CD14-positive monocyte (primary cell): Measurements from ENCODE around the gene RSRC1. TPM values are rescaled to one million over a fixed set of nuclear protein-coding genes. Genes with fewer than 3 reads are reported as not detected.
"Not testable (repeated sequence)": the region's sequence is repeated elsewhere in the genome, so short reads cannot be mapped to it uniquely, and the experiment has no call there.

Experiments used
- DNase-seq, 3 donors: peaks; one replicate each; pipeline ENCODE4 v3.0.0-alpha.2; 2011 to 2022
- H2AFZ ChIP-seq: 2 replicates; pipeline ENCODE4 v1.6.0; 2012; ENCODE audit warnings: mild to moderate bottlenecking, low read depth, low read length, inconsistent platforms; ENCODE audit not compliant: insufficient read depth, poor library complexity, severe bottlenecking
- H3K27ac ChIP-seq, 2 donors: 1 replicate in 1 of 2; 2 replicates in 1 of 2; pipeline ENCODE4 v1.5.1; 2012 to 2013; ENCODE audit warnings: low read length in 2 of 2, control low read depth in 1 of 2, inconsistent platforms in 1 of 2, low read depth in 1 of 2, mild to moderate bottlenecking in 1 of 2
- H3K27me3 ChIP-seq, 2 donors: one replicate each; pipeline versions ENCODE4 v1.6.0 to v1.6.1; 2011 to 2013; ENCODE audit warnings: low read length in 2 of 2; ENCODE audit not compliant: control insufficient read depth in 2 of 2, insufficient read depth in 2 of 2
- H3K36me3 ChIP-seq, 2 donors: replicated peaks in 1 of 2; 1 replicate in 1 of 2; 2 replicates in 1 of 2; pipeline versions ENCODE4 v1.5.1 to v1.6.1; 2012 to 2013; ENCODE audit warnings: low read length in 2 of 2, control low read depth in 1 of 2, inconsistent platforms in 1 of 2, mild to moderate bottlenecking in 1 of 2; ENCODE audit not compliant: insufficient read depth in 2 of 2, control insufficient read depth in 1 of 2
- H3K4me1 ChIP-seq, 2 donors: 1 replicate in 1 of 2; 2 replicates in 1 of 2; pipeline versions ENCODE4 v1.5.1 to v1.6.1; 2012 to 2013; ENCODE audit warnings: low read length in 2 of 2, control low read depth in 1 of 2, inconsistent platforms in 1 of 2, mild to moderate bottlenecking in 1 of 2, moderate library complexity in 1 of 2; ENCODE audit not compliant: insufficient read depth in 2 of 2, control insufficient read depth in 1 of 2
- H3K4me2 ChIP-seq: replicated peaks from 2 replicates; pipeline ENCODE3; 2012; ENCODE audit warnings: low read length, moderate library complexity, mild to moderate bottlenecking; ENCODE audit not compliant: poor library complexity, severe bottlenecking; ENCODE audit errors: extremely low read depth
- H3K4me3 ChIP-seq, 3 experiments: fragments of 200-600 bp in 1 of 3; sonication (generic) in 1 of 3; replicated peaks in 1 of 3; 1 replicate in 2 of 3; 2 replicates in 1 of 3; pipeline ENCODE4 v1.5.1; 2011 to 2013; ENCODE audit warnings: low read length in 3 of 3, mild to moderate bottlenecking in 3 of 3, control low read depth in 2 of 3, low read depth in 2 of 3, inconsistent platforms in 1 of 3, moderate library complexity in 1 of 3
- H3K79me2 ChIP-seq: 2 replicates; pipeline ENCODE4 v1.6.0; 2012; ENCODE audit warnings: mild to moderate bottlenecking, control low read depth, inconsistent platforms, low read length, moderate library complexity; ENCODE audit not compliant: insufficient read depth
- H3K9ac ChIP-seq: 2 replicates; pipeline ENCODE4 v1.6.0; 2017; ENCODE audit warnings: low read length, mild to moderate bottlenecking; ENCODE audit not compliant: insufficient read depth, poor library complexity, severe bottlenecking
- H3K9me3 ChIP-seq, 2 donors: replicated peaks in 1 of 2; 1 replicate in 1 of 2; 2 replicates in 1 of 2; pipeline versions ENCODE4 v1.5.1 to v1.6.1; 2012 to 2013; ENCODE audit warnings: low read length in 2 of 2, control low read depth in 1 of 2; ENCODE audit not compliant: control insufficient read depth in 1 of 2, insufficient read depth in 1 of 2
- H4K20me1 ChIP-seq: 2 replicates; pipeline ENCODE4 v1.6.0; 2012; ENCODE audit warnings: mild to moderate bottlenecking, low read length, control low read depth, moderate library complexity; ENCODE audit not compliant: insufficient read depth
- H3K27ac Mint-ChIP-seq, 7 donors: one replicate each; pipeline ENCODE4 v1.8.0; 2020; ENCODE audit warnings: mild to moderate bottlenecking in 7 of 7, mixed read lengths in 7 of 7, moderate library complexity in 6 of 7, inconsistent platforms in 2 of 7
- H3K27me3 Mint-ChIP-seq, 3 donors: one replicate each; pipeline ENCODE4 v1.8.0; 2021 to 2022; ENCODE audit warnings: low read depth in 3 of 3, mild to moderate bottlenecking in 3 of 3, mixed read lengths in 3 of 3, moderate library complexity in 3 of 3, inconsistent platforms in 1 of 3
- H3K36me3 Mint-ChIP-seq, 2 donors: one replicate each; pipeline ENCODE4 v1.8.0; 2020; ENCODE audit warnings: mixed read lengths in 2 of 2, inconsistent platforms in 1 of 2, mild to moderate bottlenecking in 1 of 2
- H3K4me1 Mint-ChIP-seq: one replicate; pipeline ENCODE4 v1.8.0; 2020; ENCODE audit warnings: mild to moderate bottlenecking, mixed read lengths
- H3K4me3 Mint-ChIP-seq, 2 donors: one replicate each; pipeline ENCODE4 v1.8.0; 2020; ENCODE audit warnings: mild to moderate bottlenecking in 2 of 2, mixed read lengths in 2 of 2, moderate library complexity in 1 of 2
- H3K9me3 Mint-ChIP-seq, 7 donors: one replicate each; pipeline ENCODE4 v1.8.0; 2020 to 2022; ENCODE audit warnings: mixed read lengths in 7 of 7, mild to moderate bottlenecking in 6 of 7, moderate library complexity in 6 of 7, inconsistent platforms in 2 of 7
- CTCF ChIP-seq: fragments of 200-600 bp; IDR thresholded peaks from one replicate; pipeline ENCODE4 v1.8.0; 2022; ENCODE audit warnings: antibody characterized with exemption, mild to moderate bottlenecking
- WGBS: methylation state at CpG from one replicate; pipeline ENCODE4 v1.1.5; 2013; ENCODE audit warnings: missing lambda C conversion rate; ENCODE audit not compliant: insufficient coverage; 5-methylcytosine and 5-hydroxymethylcytosine counted together
- intact Hi-C, 2 donors: fragments of 100-400 bp; cut with micrococcal nuclease; formaldehyde crosslinking; loops; one replicate each; pipeline versions ENCODE4 v1.15.0 to v1.15.1; 2023
- polyA plus RNA-seq, 3 donors: library from polyadenylated mRNA; depleted of rRNA in 1 of 3; unstranded in 2 of 3; stranded (reverse) in 1 of 3; fragments of 300-500 nt in 2 of 3; fragments of >200 nt in 1 of 3; fragmentation: Illumina TruSeq in 2 of 3; gene quantifications; 1 replicate in 2 of 3; 2 replicates in 1 of 3; pipeline ENCODE4 v1.2.3, GENCODE V29; 2012 to 2021

Gene RSRC1
- polyA plus RNA-seq, 3 donors: 6.6 to 31.7 (median 15.1) TPM

- Mint-ChIP-seq H3K9me3 (peaks cover 2 to 17% (median 12%) of the 10 kb centered on the region in 7 donors), H3K4me1 (peaks cover 17% of the 10 kb centered on the region), H3K4me3 (no peak overlapping the region), H3K36me3 (peaks cover 15 to 24% of the 10 kb centered on the region in 2 donors), H3K27me3 (no peaks in the 10 kb centered on the region), H3K27ac (peak overlapping the region in 1 of 7 donors; percentile 75)
- Histone ChIP-seq H3K27me3 (no peaks in the 10 kb centered on the region), H3K4me2 (no peak overlapping the region), H2AFZ (no peak overlapping the region), H3K4me1 (peaks cover 2 to 16% of the 10 kb centered on the region in 2 donors), H3K27ac (no peak overlapping the region), H3K79me2 (no peaks in the 10 kb centered on the region), H4K20me1 (no peaks in the 10 kb centered on the region), H3K9ac (no peak overlapping the region), H3K9me3 (peaks cover 7 to 11% of the 10 kb centered on the region in 2 donors), H3K4me3 (no peak overlapping the region), H3K36me3 (no peaks in the 10 kb centered on the region)
- no peak for DNase-seq
- no peak for TF ChIP-seq CTCF
- intact Hi-C loops: no loop called here
- WGBS: no CpG with 5 or more reads among the region's 7 CpGs
These were observed 227.2 kb downstream of the RSRC1 start for GRCh38 chr3:158337110-158337509.

GRCh38 chr3:158339638-158340037 is 229.7 kb downstream of the RSRC1 start:
- Histone ChIP-seq H3K9me3 (peaks cover 7 to 11% of the 10 kb centered on the region in 2 donors), H3K4me2 (no peak overlapping the region), H3K27ac (no peak overlapping the region), H4K20me1 (no peaks in the 10 kb centered on the region), H3K27me3 (no peaks in the 10 kb centered on the region), H3K4me3 (no peak overlapping the region), H3K4me1 (peaks cover 0 to 2% of the 10 kb centered on the region in 2 donors), H3K36me3 (no peaks in the 10 kb centered on the region), H3K79me2 (no peaks in the 10 kb centered on the region), H2AFZ (no peak overlapping the region), H3K9ac (no peak overlapping the region)
- Mint-ChIP-seq H3K9me3 (peaks cover 2 to 20% (median 14%) of the 10 kb centered on the region in 7 donors), H3K36me3 (peaks cover 18 to 24% of the 10 kb centered on the region in 2 donors), H3K27ac (no peak overlapping the region), H3K4me3 (no peak overlapping the region), H3K27me3 (no peaks in the 10 kb centered on the region), H3K4me1 (peaks cover 4% of the 10 kb centered on the region)
- intact Hi-C loops: no loop called here
- DNase-seq: no peak
- TF ChIP-seq CTCF: no peak

GRCh38 chr3:158340951-158341350 is 231.1 kb downstream of the RSRC1 start:
- not testable (repeated sequence) for H3K4me3 Mint-ChIP-seq, H3K4me1 Mint-ChIP-seq

More at GRCh38 chr3:158340951-158341350, 231.1 kb downstream of the RSRC1 start:
- H3K27me3 Mint-ChIP-seq, H3K79me2 ChIP-seq, H3K27me3 ChIP-seq, H3K4me3 ChIP-seq, H3K4me2 ChIP-seq, intact Hi-C loops, H2AFZ ChIP-seq, H3K9ac ChIP-seq, H3K27ac ChIP-seq, H3K4me1 ChIP-seq, H3K36me3 ChIP-seq, DNase-seq, H4K20me1 ChIP-seq: not testable (repeated sequence)
- peaks cover 2 to 20% (median 14%) of the 10 kb centered on the region in 7 donors for H3K9me3 Mint-ChIP-seq
- H3K36me3 Mint-ChIP-seq: peaks cover 18 to 19% of the 10 kb centered on the region in 2 donors
- WGBS: 100% methylated on average over 2 of the region's 2 CpGs
- H3K9me3 ChIP-seq: peaks cover 7 to 11% of the 10 kb centered on the region in 2 donors
- H3K27ac Mint-ChIP-seq: peak overlapping the region in 1 of 7 donors; percentile 31
